Ishikawa (cell line): ENCODE results near the gene CRCP.

Experiments
- CEBPB ChIP-seq: IDR thresholded peaks from 2 replicates; pipeline ENCODE4 v1.6.1; 2012
- CREB1 ChIP-seq: IDR thresholded peaks from 2 replicates; pipeline ENCODE4 v1.6.1; 2012; ENCODE audit warnings: low read depth
- EGR1 ChIP-seq: IDR thresholded peaks from 2 replicates; pipeline ENCODE4 v1.6.1; 2012
- EP300 ChIP-seq: IDR thresholded peaks from 2 replicates; pipeline ENCODE4 v1.6.1; 2012; ENCODE audit warnings: borderline replicate concordance
- FOXM1 ChIP-seq: IDR thresholded peaks from 2 replicates; pipeline ENCODE4 v1.6.1; 2012; ENCODE audit warnings: low read depth, borderline replicate concordance
- MAX ChIP-seq: IDR thresholded peaks from 2 replicates; pipeline ENCODE4 v1.6.1; 2012
- NFIC ChIP-seq: IDR thresholded peaks from 2 replicates; pipeline ENCODE4 v1.6.1; 2012
- RAD21 ChIP-seq: IDR thresholded peaks from 2 replicates; pipeline ENCODE4 v1.6.1; 2012; ENCODE audit warnings: low read depth
- REST ChIP-seq: IDR thresholded peaks from 2 replicates; pipeline ENCODE4 v1.6.1; 2012; ENCODE audit warnings: low read depth, mild to moderate bottlenecking
- TAF1 ChIP-seq: IDR thresholded peaks from 2 replicates; pipeline ENCODE4 v1.6.1; 2012; ENCODE audit warnings: low read depth, mild to moderate bottlenecking
- TCF12 ChIP-seq: IDR thresholded peaks from 2 replicates; pipeline ENCODE4 v1.6.1; 2012; ENCODE audit warnings: low read depth
- TEAD4 ChIP-seq: IDR thresholded peaks from 2 replicates; pipeline ENCODE4 v1.6.1; 2012
- USF1 ChIP-seq: IDR thresholded peaks from 2 replicates; pipeline ENCODE4 v1.6.1; 2012
- YY1 ChIP-seq: IDR thresholded peaks from 2 replicates; pipeline ENCODE4 v1.6.1; 2012; ENCODE audit warnings: low read depth
- ZBTB7A ChIP-seq: IDR thresholded peaks from 2 replicates; pipeline ENCODE4 v1.6.1; 2012; ENCODE audit warnings: low read depth

The CRCP gene

GRCh38 chr7:66105263-66105748, 9.3 kb upstream of the CRCP start:
- TF ChIP-seq TEAD4: no peak

GRCh38 chr7:66110856-66111255, 3.8 kb upstream of the CRCP start:
- TF ChIP-seq TEAD4 (0 out of 2 replicates have a peak, but pooled peaks have one; percentile 12), EGR1 (no peak), FOXM1 (no peak), MAX (peak; percentile 58)

GRCh38 chr7:66118603-66119002, 4.0 kb downstream of the CRCP start:
- no peak for TF ChIP-seq TEAD4
- TF ChIP-seq FOXM1: no peak
- no peak for TF ChIP-seq USF1
- no peak for TF ChIP-seq REST
- TF ChIP-seq RAD21: no peak
- TF ChIP-seq CEBPB: no peak
- no peak for TF ChIP-seq TCF12
- no peak for TF ChIP-seq EP300
- no peak for TF ChIP-seq MAX
- TF ChIP-seq NFIC: no peak
- no peak for TF ChIP-seq TAF1
- TF ChIP-seq YY1: no peak
- TF ChIP-seq EGR1: no peak
- TF ChIP-seq ZBTB7A: no peak

- no peak for TF ChIP-seq ZBTB7A
These were observed 4.7 kb downstream of the CRCP start for GRCh38 chr7:66119245-66119850.

- TF ChIP-seq NFIC (no peak), MAX (no peak), REST (no peak), FOXM1 (no peak), YY1 (no peak), EP300 (no peak), TCF12 (no peak), EGR1 (no peak), CEBPB (no peak), CREB1 (no peak), ZBTB7A (no peak), RAD21 (no peak), TEAD4 (no peak), USF1 (no peak)
These were observed 8.5 kb downstream of the CRCP start for GRCh38 chr7:66123175-66123528.

- TF ChIP-seq NFIC (no peak), CREB1 (no peak)
These were observed 10.5 kb downstream of the CRCP start for GRCh38 chr7:66125052-66125694.
